ENCODE data around the gene CDX2.

- TF ChIP-seq POLR2A (IDR thresholded peaks at IDR 0.05) (no peak), CTCF (IDR thresholded peaks at IDR 0.05) (no peak)
Observed at GRCh38 chr13:27963491-27963890, 5.6 kb downstream of the CDX2 start.

Data from suprapubic skin (tissue), 3 donors.